Measurements from ENCODE around the gene TMED4. TPM values are rescaled to one million over a fixed set of nuclear protein-coding genes. Genes with fewer than 3 reads are reported as not detected.

The TMED4 gene
- total and polyA plus RNA-seq, 2 of the 13 experiments (the other 11 are each of a cell fraction or from before 2014, with no cell fraction given) = 81.4 to 109 TPM

GRCh38 chr7:44606341-44607140 is 24.5 kb upstream of the TMED4 start, which contains the start of gene OGDH (continued):
- TF ChIP-seq PRDM10 (CRISPR knock-in tag; IDR thresholded peaks at IDR 0.05; ENCODE audit: low read depth) (no peak), RCOR2 (CRISPR knock-in tag; IDR thresholded peaks at IDR 0.05) (no peak), ERF (CRISPR knock-in tag; IDR thresholded peaks at IDR 0.05) (peak; percentile 79), MXD4 (CRISPR knock-in tag; IDR thresholded peaks at IDR 0.05) (peak; percentile 83; the same call in 1 of the 2 replicates), SUZ12 (IDR thresholded peaks at IDR 0.05; ENCODE audit: low read depth, low read length) (no peak), ZNF24 (IDR thresholded peaks at IDR 0.05) (no peak), ZNF850 (CRISPR knock-in tag; conservative IDR thresholded peaks at IDR 0.05) (no peak), CBX1 (IDR thresholded peaks at IDR 0.05; ENCODE audit: low read depth) (peak; percentile 68), POLR2G (IDR thresholded peaks at IDR 0.05; ENCODE audit: low read depth, low read length) (peak; percentile 91), ZSCAN29 (CRISPR knock-in tag; conservative IDR thresholded peaks at IDR 0.05) (no peak), SPEN (CRISPR knock-in tag; IDR thresholded peaks at IDR 0.05; ENCODE audit: low read depth) (peak; percentile 66), ZFP90 (CRISPR knock-in tag; IDR thresholded peaks at IDR 0.05; ENCODE audit: borderline replicate concordance) (peak; percentile 39; the same call in 1 of the 2 replicates), CREB1 (IDR thresholded peaks at IDR 0.05) (peak; percentile 100), CREB1 (CRISPR knock-in tag; IDR thresholded peaks at IDR 0.05) (peak; percentile 99), ZNF180 (CRISPR knock-in tag; IDR thresholded peaks at IDR 0.05; ENCODE audit: borderline replicate concordance, low read depth) (no peak), YEATS2 (CRISPR knock-in tag; IDR thresholded peaks at IDR 0.05; ENCODE audit: borderline replicate concordance) (peak; percentile 81), THAP11 (CRISPR knock-in tag; IDR thresholded peaks at IDR 0.05) (peak; percentile 90), ZNF263 (CRISPR knock-in tag; IDR thresholded peaks at IDR 0.05) (no peak), HDAC6 (IDR thresholded peaks at IDR 0.05; ENCODE audit: low read depth, low read length) (no peak), ZNF709 (CRISPR knock-in tag; IDR thresholded peaks at IDR 0.05) (peak; percentile 51), RELA (CRISPR knock-in tag; IDR thresholded peaks at IDR 0.05) (no peak), KMT2B (CRISPR knock-in tag; IDR thresholded peaks at IDR 0.05) (peak; percentile 90), ZSCAN25 (CRISPR knock-in tag; IDR thresholded peaks at IDR 0.05) (no peak; the same call in 1 of the 2 replicates), ISL2 (CRISPR knock-in tag; IDR thresholded peaks at IDR 0.05) (peak; percentile 55), EP300 (IDR thresholded peaks at IDR 0.05; ENCODE audit: low read depth in 2 of 2, low read length in 2 of 2) (0 out of 4 replicates have a peak, but pooled peaks of 1 of the 2 experiments have one; percentile 19), EP300 (CRISPR knock-in tag; IDR thresholded peaks at IDR 0.05; ENCODE audit: borderline replicate concordance) (no peak), ZNF614 (CRISPR knock-in tag; IDR thresholded peaks at IDR 0.05; ENCODE audit: borderline replicate concordance) (peak; percentile 69), ZNF235 (CRISPR knock-in tag; IDR thresholded peaks at IDR 0.05; ENCODE audit: borderline replicate concordance) (0 out of 2 replicates have a peak, but pooled peaks have one; percentile 82), HDAC2 (CRISPR knock-in tag; IDR thresholded peaks at IDR 0.05) (peak; percentile 78)
